ENCODE data around the gene AMIGO1.

The AMIGO1 gene

GRCh38 chr1:109541102-109541501 lies 31.6 kb upstream of the AMIGO1 start:
- Histone ChIP-seq H3K27me3 (replicated peaks; ENCODE audit: control insufficient read depth, insufficient read depth, low read length) (no peaks in the 10 kb centered on the region), H3K4me3 (replicated peaks; ENCODE audit: low read depth, low read length) (no peak overlapping the region), H3K36me3 (ENCODE audit: control insufficient read depth, insufficient read depth, low read length) (no peaks in the 10 kb centered on the region)
- no peak for DNase-seq (ENCODE audit: extremely low read depth, insufficient read length)
- TF ChIP-seq, protein P1, sequence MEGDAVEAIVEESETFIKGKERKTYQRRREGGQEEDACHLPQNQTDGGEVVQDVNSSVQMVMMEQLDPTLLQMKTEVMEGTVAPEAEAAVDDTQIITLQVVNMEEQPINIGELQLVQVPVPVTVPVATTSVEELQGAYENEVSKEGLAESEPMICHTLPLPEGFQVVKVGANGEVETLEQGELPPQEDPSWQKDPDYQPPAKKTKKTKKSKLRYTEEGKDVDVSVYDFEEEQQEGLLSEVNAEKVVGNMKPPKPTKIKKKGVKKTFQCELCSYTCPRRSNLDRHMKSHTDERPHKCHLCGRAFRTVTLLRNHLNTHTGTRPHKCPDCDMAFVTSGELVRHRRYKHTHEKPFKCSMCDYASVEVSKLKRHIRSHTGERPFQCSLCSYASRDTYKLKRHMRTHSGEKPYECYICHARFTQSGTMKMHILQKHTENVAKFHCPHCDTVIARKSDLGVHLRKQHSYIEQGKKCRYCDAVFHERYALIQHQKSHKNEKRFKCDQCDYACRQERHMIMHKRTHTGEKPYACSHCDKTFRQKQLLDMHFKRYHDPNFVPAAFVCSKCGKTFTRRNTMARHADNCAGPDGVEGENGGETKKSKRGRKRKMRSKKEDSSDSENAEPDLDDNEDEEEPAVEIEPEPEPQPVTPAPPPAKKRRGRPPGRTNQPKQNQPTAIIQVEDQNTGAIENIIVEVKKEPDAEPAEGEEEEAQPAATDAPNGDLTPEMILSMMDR (IDR thresholded peaks at IDR 0.05; ENCODE audit: insufficient read depth, low read length, poor library complexity, severe bottlenecking) = no peak

DNA sequence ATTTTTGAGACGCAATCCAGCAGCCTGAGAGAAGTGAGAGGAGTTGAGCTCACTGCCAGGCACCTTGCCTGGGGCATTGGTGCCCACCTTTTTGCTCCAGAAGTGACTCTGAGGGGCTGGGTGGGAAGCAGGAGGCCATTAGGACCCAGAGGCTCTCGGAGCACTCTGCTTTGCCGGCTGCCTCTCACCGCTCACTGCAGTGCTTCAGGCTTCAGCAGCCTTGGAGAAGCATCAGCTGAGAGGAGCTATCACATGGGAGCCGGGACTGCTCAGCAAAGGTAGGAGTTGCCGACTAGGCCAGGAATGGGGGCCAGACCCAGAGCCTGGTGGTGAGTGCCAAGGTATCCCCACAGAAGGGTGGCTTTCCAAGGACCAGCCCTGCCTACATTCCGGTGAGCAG lies 30.1 kb upstream of the AMIGO1 start, which contains the start of gene GPR61:
TSS of gene GPR61 (plus strand) at position 197 of the 400 bp plus-strand sequence. CDS start 3,151 bp downstream, outside the sequence.
- no peaks in the 10 kb centered on the region for H3K36me3 ChIP-seq (ENCODE audit: control insufficient read depth, insufficient read depth, low read length)
- TF ChIP-seq, protein P1 (IDR thresholded peaks at IDR 0.05; ENCODE audit: insufficient read depth, low read length, poor library complexity, severe bottlenecking) = no peak
- DNase-seq (ENCODE audit: extremely low read depth, insufficient read length) = no peak
- H3K27me3 ChIP-seq (replicated peaks; ENCODE audit: control insufficient read depth, insufficient read depth, low read length) = no peaks in the 10 kb centered on the region
- no peak within 1 kb of the TSS for H3K4me3 ChIP-seq (replicated peaks; ENCODE audit: low read depth, low read length)

DNA sequence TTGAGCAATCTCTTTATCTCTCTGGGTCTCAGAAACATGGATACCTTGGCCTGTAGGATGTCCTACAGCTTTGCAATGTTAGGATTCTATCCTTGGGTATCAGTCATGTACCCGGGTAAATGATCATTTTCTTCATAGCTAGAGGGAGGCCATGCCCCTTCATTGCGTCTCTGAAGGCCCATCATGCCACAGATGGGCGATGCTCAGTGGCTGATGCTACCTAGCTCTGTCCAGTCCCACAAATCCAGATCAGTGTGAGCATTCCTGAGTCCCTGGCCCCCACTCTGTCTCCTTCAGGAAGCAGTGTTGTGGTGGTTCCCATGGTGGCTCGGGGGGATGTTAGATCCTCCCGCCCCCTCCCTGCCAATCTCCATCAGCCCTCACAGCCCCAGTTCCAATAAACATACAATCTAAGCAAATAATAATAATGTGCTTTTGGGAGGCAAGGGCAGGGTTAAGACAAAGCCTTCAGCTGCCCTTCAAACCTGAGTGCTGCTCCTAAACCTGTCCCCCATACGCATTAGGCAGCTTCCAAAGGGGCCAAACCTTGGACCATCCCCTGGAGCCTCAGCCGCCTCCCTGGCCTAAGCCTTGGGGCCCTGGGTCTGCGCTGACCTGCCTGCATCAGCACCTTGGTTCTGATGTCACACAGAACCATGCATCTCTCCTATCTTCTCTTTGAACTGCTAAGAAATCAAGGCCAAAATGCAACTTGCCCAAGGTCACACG lies 29.5 kb upstream of the AMIGO1 start:
- no peaks in the 10 kb centered on the region for H3K27me3 ChIP-seq (replicated peaks; ENCODE audit: control insufficient read depth, insufficient read depth, low read length)
- H3K4me3 ChIP-seq (replicated peaks; ENCODE audit: low read depth, low read length) = no peak overlapping the region
- no peaks in the 10 kb centered on the region for H3K36me3 ChIP-seq (ENCODE audit: control insufficient read depth, insufficient read depth, low read length)
- DNase-seq (ENCODE audit: extremely low read depth, insufficient read length) = no peak
- TF ChIP-seq, protein P1 (IDR thresholded peaks at IDR 0.05; ENCODE audit: insufficient read depth, low read length, poor library complexity, severe bottlenecking) = no peak

GRCh38 chr1:109537450-109538178 lies 28.1 kb upstream of the AMIGO1 start:
- no peaks in the 10 kb centered on the region for H3K27me3 ChIP-seq (replicated peaks; ENCODE audit: control insufficient read depth, insufficient read depth, low read length)
- H3K4me3 ChIP-seq (replicated peaks; ENCODE audit: low read depth, low read length) = no peak overlapping the region
- no peak for DNase-seq (ENCODE audit: extremely low read depth, insufficient read length)
- no peaks in the 10 kb centered on the region for H3K36me3 ChIP-seq (ENCODE audit: control insufficient read depth, insufficient read depth, low read length)
- TF ChIP-seq, protein P1 (IDR thresholded peaks at IDR 0.05; ENCODE audit: insufficient read depth, low read length, poor library complexity, severe bottlenecking) = no peak

- Histone ChIP-seq H3K36me3 (ENCODE audit: control insufficient read depth, insufficient read depth, low read length) (no peaks in the 10 kb centered on the region), H3K4me3 (replicated peaks; ENCODE audit: low read depth, low read length) (no peak overlapping the region), H3K27me3 (replicated peaks; ENCODE audit: control insufficient read depth, insufficient read depth, low read length) (no peaks in the 10 kb centered on the region)
- no peak for DNase-seq (ENCODE audit: extremely low read depth, insufficient read length)
- TF ChIP-seq, protein P1 (IDR thresholded peaks at IDR 0.05; ENCODE audit: insufficient read depth, low read length, poor library complexity, severe bottlenecking) = no peak
Measured at GRCh38 chr1:109535971-109536491, 26.5 kb upstream of the AMIGO1 start.
